HG03103 (cell line): ENCODE measurements around the gene TRAF3IP1.

ENCODE experiments used
- ATAC-seq: cut with Tn5 transposase; IDR thresholded peaks from one replicate; pipeline ENCODE4 v1.9.1; 2021; ENCODE audit warnings: low read depth; ENCODE audit not compliant: unreplicated experiment

Gene TRAF3IP1

DNA sequence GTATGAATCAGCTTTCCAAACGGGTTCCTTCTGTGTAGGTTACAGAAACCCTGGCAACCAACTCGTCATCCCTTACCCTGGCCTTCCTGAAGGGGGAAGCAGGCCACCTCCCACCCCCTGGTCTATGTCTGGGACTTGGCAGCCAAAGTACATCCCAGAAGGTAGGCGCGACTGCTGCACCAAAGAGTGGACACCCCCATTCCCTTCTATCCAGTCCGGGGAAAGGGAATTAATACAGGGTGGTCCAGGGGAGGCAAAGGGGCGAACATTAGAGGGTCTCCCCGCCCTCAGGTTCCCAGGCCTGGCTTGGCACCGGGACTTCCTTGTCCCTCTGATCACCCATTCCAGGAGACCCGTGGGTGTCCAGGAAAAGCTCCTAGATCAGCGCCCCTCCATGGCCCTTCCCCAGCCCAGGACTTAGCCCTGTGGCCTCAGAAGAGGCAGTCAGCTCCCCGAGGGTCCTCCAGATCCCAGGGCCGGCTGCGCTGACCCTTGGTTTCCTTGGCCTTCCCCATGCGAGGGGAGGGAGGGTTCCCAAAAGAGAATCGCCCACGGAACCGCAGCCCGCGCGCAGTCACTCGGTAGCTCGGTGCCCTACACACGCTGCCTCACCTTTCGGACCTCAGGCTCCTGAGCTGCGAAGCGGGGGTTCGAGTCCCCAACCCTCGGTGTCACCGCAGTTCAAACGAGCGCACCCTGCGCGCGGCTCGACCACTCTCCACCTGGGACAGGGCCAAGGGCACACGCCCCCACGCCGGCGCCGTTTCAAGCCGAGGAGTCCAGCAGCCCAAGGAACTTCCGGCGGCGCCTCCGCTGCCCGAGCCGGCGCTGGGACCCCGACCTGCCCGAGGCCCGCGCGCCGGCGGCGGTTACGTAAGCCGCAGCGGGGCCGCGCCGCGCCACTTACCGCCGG lies 32.3 kb upstream of the TRAF3IP1 start, which contains the start of gene PER2:
Gene PER2 (minus strand): TSS at position 874 of the 913 bp plus-strand sequence. CDS start 10,674 bp downstream, outside the sequence.
- peak; percentile 36 for ATAC-seq

DNA sequence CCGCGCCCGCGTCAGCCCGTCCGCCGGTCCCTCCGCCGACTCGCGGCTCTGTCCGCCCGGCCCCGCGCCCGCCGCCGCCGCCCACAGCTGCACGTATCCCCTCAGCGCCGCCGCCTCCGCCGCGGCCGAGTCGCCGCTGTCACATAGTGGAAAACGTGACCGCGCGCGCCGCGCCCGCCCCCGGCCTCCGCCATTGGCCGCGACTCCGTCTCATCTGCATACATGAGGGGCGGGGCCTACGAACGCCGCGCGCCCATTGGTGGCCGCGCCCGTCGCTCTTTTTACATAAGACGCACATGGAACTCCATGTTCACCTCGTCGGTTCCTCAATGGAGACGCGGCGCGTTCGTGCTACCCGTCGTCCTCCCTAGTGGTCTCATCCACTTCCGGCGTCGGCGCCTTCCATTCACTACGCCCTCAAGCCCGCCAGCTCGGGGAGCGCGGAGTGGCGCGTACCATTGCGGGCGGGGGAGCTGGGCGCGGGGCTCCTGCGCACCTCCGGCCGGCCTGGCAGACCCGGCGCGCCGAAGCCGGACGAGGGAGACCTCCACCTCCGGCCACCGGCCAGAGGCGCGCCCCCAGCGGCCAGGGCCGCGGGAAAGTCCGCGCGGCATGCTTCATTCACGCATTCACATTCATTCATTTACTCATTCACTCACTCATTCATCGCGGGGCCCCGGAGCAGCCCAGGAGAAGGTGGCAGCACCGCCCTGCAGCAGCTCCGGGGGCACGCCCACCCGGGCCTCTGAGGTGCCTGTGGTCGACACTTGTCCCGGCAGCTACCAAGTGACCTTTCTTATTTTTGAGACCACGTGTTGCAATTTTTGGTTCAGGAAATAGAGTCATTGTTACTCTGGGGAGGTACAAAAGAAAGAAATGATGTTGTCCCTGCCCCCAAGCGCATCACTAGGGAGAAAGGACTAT lies 31.4 kb upstream of the TRAF3IP1 start:
- ATAC-seq = peak; percentile 83

DNA sequence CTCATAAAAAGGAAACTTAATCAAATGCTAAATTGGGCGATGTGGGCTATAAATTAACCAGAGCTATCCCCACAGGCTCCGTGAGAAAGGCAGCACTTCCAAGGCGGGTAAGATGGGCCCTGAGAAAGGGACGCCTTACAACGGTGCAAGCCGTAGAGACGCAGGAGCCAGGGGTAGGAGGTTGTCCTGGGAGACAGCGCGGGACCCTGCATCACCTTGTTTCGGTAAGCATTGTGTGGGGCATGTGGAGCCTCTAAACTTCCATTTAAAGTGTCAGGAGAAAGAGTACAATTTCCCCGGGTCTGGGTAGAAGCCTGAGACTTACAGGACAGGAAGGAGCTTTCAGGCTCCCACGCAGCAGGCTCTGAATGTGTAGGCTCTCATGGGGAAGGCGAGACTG lies 30.7 kb upstream of the TRAF3IP1 start:
- no peak for ATAC-seq

DNA sequence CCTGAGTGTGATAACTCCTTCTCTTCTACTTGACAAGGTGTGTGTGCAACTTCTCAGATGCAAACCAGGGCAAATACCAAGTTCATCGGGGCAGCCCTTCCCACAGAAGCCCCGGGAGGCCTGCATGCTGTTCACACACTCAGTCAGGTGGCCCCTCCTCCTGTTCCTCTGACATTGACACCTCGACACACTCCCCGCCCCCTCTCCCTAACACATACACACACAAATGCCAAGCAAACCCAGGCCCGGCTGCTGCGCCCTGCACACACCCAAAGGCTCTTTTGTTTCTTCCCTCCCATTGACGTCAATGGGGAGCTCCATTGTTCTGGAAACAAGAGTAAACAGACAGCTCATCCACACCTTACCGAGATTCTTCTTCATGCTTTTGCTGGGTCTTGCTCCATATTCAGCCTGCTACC lies 30.2 kb upstream of the TRAF3IP1 start:
- ATAC-seq = no peak

DNA sequence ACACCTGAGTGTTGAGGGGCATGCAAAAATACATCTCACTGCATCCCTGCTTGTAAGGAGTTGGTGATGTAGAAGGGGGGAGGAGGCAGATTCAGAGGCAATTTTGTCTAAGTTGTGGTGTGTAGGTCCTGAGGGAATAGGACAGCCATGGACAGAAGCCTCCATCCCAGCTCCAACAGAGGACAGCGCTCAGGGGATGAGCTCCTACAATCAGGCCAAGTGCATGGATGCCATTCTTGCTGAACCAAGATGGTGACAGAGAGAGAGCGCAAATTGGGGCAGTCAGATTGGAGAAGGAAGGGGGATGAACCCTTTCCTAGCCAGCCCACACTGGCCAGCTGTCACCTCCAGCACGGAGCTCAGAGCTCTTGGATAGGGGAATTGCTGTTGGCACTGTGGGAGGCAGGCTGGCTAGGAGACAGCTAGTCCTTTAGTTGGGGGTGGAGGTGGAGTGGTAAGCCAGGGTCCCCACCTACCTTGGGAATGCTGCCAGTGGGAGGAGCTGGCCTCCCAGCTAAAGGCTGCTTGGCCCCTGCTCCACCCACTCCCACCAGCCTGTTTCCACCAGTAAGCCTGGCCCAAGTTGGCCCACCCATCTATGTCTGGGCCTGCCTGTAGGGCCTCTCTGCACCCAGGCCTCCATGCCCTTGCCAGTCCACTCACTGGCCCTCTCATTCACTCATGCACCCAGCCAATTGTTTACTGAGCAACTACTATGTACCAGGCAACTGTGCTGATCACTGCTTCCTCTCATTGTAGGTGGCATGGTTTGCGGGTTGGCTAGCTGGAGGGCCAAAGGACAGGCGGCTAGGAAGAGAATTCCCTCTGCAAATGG lies 29.4 kb upstream of the TRAF3IP1 start:
- ATAC-seq = no peak

DNA sequence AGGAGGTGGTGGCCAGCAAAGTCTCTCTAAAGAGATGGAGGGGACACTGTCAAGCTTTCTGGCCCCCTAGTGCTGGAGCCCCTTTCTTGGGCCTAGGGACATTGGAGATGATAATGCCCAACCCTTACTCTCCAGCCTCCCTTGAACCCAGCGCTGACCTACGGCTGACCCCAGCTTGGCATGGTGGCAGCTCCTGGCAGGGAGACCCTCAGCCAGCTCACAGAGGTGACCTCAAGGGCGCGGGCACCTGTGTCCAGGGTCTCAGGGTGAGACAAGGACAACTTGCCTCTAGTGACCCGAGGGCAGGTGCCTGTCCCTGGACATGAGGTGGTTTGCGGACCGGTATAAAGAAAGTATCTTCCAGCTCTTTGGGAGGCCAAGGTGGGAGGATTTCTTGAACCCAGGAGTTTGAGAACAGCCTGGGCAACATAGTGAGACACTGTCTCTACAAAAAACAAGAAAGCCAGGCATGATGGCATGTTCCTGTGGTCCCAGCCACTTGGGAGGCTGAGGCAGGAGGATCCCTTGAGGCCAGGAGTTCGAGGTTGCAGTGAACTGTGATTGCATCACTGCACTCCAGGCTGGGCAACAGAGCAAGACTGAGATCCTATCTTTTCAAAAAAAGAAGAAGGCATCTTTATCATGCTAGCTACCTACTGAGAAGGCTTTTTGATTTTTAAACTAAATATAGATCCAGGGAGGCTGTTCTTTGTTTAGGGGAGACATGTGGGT lies 28.6 kb upstream of the TRAF3IP1 start:
- ATAC-seq = no peak

DNA sequence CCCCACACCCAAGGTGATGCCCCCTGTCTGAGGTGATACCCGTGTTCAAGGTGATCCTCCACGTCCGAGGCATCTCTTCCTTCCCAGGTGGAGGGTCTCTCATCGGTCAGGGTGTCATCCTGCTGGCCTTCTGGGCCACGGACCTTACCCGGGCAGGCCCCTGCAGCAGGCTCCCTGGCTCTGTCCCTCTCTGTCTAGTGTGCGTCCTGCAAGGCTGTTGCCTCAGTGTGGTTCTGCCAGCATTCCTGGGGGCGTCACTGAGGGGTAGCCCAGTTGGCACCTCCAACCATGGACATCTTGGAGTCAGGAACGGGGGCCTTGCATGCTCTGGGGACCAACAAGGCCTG lies 26.3 kb upstream of the TRAF3IP1 start:
- no peak for ATAC-seq

DNA sequence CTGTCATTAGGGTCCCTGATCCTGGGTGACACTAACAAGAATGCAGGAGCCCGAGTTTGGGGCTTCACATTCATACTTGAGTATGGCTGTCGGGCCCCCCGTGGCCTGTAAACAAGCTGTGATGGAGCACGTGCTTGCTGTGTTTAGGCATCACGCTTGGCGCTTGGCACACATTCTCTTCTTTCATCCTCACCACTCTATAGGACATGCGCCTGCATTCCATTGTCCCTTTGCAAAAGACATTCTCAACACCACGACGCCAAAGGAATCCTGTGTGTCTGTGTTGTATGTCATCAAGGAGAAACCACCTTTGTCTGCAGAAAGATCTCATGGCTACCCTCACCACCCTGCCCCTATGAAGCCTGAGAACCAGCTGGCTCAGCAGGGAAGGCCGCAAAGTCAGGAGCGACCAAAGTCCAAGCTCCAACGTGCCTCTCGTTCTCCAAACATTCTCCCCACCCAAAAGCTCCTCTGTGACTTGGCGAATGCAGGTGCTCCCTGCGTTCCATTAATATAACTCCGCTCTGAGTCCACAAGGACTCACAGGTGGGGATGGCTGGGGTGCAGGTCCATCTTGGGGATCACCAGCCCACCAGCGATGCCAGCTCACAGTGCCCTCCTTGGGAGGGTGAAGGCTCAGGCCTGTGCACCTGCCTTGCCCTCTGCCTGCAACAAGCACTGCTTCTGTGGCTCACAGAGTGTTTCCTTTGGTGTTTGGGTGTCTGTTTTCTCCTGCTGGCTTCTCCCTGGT lies 25.8 kb upstream of the TRAF3IP1 start:
- ATAC-seq = no peak

DNA sequence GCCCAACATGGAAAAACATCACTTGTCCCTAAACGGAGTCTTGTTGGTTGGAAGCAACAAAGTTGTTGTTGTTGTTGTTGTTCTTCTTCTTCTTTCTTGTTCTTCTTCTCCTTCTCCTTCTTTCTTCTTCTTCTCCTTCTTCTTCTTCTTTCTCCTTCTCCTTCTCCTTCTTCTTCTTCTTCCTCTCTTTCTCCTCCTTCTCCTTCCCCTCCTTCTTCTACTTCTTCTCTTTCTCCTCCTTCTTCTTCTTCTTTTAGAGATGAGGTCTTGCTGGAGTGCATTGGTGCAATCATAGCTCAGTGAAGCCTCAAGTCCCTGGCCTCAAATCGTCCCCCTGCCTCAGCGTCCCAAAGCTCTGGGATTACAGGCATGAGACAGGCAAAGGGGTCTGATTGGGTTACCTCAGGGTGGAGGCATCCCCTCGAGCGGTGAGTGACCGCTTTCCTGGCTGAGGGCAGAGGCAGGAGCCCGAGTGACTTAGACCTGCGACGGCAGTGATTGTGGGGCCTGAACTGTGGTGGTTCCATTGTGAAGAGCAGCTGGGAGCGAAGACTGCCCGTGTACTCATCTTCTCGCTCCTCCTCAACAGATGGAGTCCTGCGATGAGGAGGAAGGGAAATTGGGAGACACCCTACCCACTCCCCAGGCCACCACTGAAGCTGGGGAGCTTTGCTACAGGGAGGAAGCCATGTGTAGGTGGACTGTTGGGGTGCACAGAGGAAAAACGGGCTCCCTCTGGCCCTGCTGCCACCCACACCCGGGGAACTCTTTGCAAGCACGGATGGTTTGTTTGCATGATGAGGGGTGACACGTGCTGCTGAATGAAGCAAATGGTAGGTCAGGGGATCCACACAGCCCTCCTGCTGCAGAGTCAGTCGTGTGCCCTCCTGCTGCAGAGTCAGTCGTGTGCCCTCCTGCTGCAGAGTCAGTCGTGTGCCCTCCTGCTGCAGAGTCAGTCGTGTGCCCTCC lies 24.9 kb upstream of the TRAF3IP1 start:
- no peak for ATAC-seq

DNA sequence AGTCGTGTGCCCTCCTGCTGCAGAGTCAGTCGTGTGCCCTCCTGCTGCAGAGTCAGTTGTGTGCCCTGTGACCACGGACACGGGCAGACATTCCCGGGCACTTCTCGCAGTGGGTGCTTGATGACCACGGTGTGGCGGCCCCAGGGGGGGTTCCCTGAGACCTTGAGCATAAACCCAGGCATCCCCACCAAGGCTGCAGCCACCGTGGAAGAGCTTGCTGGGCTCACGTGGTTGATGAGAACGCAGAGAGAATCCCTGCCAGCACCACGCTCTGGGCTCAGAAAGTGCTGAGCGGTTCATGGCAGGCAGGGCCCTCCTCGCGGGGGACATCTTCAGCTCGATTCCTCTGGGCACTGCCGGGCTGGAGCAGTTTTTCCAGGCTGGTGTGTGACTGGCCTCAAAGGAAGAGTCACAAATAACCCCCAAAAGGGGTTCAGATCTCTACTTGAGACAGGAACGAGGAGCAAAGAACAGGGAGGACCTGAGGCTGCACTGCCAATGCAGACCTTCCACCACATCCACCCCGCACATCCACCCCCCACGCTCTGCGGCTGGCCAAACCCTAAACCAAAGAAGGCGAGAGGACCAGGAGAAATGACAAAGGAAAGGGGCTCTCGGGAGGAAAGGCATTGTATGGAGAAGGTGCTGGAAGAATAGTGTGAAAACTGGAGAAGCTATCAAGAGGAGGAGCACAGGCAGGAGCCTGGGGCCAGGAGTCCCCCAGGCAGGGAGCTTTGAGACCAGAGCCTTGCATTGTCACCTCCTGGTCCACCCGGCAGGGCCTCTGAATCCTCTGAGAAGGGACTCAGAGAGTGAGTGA lies 23.5 kb upstream of the TRAF3IP1 start:
- no peak for ATAC-seq

DNA sequence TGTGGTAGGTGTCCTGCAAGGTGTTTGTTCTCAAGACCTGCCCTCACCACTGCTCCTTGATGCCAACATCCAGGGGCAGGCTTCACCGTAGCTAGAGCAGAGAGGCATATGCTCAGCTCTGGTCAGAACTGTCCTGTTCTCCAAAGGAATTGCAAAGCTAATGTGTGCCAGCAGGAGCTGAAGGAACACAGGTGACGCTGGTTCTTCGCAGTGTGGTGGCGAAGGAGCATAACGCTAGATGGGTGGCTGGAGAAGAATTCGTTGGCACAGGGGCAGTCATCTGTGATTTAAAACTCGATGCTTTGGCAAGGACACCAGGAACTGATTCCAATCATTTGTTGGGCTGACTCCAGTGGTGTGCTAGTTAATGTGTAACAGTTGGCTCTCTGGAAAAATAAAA lies 20.5 kb upstream of the TRAF3IP1 start:
- ATAC-seq = no peak

DNA sequence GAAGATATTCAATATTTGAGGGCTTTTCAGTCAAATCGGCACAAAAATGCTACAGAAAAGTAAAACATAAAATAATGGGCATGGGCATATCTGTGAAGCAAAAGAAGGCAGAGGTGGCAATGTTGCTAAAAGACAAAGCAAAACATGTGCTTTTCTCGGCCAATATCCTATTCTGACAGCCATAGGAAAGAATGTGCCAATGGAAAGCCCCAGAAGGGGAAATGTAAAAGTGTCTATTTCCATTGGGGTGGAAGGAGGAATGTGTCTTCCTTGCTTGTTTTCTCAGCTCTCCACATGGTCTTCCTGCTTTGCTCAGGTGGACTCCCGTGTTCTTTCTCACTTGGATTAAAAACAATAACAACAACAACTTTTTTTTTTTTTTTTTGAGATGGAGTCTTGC lies 18.2 kb upstream of the TRAF3IP1 start:
- no peak for ATAC-seq

DNA sequence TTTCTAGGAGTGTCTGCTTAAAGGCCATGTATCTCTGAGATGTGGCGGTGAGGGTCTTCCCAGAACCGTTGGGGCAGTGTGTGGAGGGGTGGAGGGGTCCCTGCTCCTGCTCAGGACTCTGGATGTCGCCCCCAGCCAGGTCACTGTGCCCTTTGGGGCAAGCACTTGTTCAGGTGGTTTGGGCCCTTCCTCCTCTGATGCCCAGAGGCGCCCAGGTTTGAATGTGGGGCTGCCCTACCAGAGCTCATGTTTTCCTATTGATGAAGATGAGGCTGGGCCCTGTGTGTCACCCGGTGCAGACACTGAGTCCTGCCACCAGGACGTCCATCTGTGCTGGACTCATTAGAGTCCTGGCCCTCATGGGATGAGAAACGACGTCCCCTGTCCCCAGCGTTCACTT lies 17.6 kb upstream of the TRAF3IP1 start:
- ATAC-seq = no peak

DNA sequence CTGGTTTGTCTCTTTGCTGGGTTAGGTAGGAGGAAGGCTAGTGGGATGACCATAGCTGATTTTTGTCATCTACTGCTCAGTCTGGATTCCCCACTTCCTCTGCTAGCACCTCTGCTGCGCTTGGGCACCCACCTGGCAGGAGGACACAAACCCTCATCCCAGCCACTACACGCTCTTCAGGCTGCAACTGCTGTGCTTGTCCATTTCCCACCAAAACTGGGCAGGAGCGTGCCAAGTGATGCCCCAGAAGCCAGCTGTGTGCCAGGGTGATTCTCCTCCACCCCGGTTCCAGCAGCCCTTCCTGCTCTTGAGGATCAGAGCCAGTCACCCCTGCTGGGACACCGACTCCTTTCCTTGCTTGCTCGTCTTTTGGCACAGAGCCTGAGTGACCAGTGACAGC lies 16.2 kb upstream of the TRAF3IP1 start:
- ATAC-seq = no peak

DNA sequence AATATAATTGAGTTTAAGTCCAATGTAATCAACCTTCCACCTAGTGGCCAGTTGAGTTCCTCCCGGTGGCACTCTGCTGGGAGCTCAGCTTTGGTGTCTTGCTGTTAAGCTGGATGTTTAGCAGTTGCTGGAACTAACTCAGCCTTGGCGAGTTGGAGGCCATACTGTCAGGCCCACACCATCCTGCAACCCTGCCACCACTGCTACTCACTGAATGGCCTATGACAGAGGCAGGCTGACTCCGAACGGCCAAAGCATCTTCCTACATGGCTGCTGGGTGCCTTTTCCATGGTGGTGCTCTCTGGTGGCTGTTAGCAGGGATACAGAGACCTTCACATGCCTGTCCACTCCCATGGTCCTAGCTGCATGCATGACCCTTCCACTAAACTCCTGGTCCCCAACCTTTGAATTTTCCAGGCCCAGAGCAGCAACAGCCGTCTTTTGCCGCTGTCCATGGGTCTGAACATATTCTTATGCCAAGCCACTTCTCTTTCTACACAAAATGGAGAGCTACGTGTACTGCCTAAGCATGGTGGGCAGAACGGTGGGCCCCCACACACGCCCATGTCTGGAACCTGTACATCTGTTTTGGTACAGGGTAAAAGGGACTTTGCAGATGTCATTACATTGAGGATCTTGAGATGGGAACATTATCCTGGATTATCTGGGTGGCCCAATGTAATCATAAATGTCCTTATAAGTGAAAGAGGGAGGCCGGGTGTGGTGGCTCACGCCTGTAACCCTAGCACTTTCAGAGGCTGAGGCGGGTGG lies 15.0 kb upstream of the TRAF3IP1 start:
- no peak for ATAC-seq

DNA sequence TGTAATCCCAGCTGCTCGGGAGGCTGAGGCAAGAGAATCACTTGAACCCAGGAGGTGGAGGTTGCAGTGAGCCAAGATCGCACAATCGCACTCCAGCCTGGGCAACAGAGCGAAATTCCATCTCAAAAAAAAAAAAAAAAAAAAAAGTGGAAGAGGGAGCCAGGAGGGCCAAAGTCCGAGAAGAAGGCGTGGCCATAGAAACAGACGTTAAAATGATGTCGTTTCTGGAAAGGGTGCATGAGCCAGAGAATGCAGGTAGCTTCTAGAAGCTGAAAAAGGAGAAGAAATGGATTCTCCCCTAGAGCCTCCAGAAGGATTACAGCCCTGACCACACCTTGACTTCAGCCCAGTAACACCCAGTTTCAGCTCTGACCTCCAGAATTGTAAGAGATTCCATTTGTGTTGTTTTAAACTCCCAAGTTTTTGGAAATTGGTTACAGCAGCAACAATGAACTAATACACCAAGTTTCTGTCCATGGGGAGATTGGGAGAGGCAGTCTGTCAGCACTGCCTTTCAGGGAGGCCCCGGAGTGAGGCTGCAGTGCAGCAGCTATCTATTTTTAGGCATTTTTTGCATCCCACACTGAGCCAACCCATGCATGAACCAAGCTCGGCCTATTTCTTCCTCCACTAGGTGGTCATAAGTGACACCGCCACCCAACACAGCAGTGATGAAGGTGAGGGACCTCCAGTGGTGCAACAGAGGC lies 14.2 kb upstream of the TRAF3IP1 start:
- no peak for ATAC-seq
